AG20443 (cell line): ENCODE data around the gene PPIB.
"Not testable (repeated sequence)": the region's sequence is repeated elsewhere in the genome, so short reads cannot be mapped to it uniquely, and the experiment has no call there.

ENCODE experiments used
- DNase-seq: peaks from one replicate; pipeline ENCODE4 v3.0.0; 2012; ENCODE audit warnings: low spot score, mixed read lengths

Gene PPIB

DNA sequence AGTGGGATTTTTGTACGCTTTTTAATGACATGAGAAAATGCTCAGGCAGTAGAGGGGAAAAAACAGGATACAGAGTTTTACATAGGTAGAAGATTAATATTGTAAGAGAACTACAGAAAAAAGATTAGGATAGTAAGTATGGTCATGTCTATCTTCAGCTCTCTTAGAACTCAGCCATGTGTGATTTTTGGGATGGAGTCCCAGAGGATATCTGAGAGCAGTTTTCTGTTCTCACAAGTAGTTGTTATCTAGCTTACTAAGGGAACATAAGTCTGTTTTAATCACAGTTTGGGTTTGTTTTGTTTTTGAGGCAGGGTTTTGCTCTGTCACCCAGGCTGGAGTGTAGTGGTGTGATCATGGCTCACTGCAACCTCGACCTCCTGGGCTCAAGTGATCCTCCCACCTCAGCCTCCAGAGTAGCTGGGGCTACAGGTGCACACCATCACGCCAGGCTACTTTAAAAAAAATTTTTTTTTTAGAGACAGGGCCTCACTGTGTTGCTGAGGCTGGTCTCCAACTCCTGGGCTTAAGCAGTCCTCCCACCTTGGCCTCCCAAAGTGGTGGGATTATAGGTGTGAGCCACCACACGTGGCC lies 52.6 kb downstream of the PPIB start:
- not testable (repeated sequence) for DNase-seq

DNA sequence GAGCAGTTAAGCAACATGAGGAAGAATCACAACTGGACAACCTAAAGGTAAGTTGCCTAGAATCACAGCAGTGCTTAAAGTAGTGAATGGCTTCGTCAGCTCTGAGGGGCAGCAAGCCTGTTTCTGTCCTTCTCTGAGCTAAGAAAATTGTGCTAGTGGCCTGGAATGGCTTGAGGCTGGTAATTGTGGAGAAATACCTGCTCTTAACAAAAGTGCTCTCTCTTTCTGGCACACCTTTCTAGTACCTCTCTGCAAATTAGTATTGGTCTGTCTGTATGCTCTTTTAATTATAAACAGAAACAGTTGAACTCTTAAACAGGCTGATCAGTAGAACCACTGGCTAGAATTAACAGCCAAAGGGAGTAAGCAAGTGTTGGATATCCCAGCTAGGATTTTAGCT lies 55.5 kb downstream of the PPIB start:
- no peak for DNase-seq
